ENCODE measurements around the gene CHST15.

The CHST15 gene

DNA sequence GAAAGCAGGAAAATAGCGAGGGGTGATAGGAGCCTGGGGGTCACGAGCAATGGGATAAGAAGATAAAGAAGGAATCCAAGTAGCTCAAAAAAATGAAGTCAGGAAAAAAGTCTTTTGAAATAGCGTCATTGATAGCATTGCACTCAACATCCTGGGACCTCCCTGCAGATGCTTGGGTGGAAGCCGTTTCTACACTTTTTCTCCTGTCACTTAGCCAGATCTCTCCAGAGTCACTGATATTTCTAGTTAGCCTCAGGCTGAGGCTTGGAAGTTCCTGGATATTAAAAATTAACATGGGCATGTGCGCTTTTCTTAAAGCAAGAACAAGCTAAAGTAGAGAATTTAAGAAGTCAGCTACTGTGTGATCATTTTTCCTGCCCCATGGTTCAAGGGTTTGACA lies 39.5 kb upstream of the CHST15 start:
- TF ChIP-seq, protein P1, sequence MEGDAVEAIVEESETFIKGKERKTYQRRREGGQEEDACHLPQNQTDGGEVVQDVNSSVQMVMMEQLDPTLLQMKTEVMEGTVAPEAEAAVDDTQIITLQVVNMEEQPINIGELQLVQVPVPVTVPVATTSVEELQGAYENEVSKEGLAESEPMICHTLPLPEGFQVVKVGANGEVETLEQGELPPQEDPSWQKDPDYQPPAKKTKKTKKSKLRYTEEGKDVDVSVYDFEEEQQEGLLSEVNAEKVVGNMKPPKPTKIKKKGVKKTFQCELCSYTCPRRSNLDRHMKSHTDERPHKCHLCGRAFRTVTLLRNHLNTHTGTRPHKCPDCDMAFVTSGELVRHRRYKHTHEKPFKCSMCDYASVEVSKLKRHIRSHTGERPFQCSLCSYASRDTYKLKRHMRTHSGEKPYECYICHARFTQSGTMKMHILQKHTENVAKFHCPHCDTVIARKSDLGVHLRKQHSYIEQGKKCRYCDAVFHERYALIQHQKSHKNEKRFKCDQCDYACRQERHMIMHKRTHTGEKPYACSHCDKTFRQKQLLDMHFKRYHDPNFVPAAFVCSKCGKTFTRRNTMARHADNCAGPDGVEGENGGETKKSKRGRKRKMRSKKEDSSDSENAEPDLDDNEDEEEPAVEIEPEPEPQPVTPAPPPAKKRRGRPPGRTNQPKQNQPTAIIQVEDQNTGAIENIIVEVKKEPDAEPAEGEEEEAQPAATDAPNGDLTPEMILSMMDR (IDR thresholded peaks at IDR 0.05; ENCODE audit: borderline replicate concordance, insufficient read depth, low read depth, low read length), result no peak
- H3K4me3 ChIP-seq (ENCODE audit: low read depth, low read length), result no peak overlapping the region

DNA sequence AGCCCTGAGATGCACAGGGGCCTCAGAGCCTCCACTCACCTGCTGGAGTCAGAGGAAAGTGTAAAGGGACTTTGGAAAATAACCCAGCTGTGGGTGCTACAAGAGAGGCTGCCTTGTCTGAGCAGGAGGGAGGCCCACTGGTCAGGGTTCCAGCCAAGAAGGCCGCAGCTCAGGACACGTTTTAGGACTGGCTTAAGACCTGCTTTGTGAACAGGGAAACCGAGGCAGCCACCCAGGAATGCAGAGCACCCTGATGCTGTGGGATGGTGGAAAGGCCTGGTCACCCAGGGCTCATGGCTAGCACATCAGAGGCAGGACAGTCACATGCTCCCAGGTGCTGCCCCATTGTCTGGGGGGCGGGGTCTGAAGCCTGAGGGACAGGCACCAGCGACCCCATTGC lies 38.9 kb upstream of the CHST15 start:
- TF ChIP-seq, protein P1 (IDR thresholded peaks at IDR 0.05; ENCODE audit: borderline replicate concordance, insufficient read depth, low read depth, low read length), result no peak
- no peak overlapping the region for H3K4me3 ChIP-seq (ENCODE audit: low read depth, low read length)

DNA sequence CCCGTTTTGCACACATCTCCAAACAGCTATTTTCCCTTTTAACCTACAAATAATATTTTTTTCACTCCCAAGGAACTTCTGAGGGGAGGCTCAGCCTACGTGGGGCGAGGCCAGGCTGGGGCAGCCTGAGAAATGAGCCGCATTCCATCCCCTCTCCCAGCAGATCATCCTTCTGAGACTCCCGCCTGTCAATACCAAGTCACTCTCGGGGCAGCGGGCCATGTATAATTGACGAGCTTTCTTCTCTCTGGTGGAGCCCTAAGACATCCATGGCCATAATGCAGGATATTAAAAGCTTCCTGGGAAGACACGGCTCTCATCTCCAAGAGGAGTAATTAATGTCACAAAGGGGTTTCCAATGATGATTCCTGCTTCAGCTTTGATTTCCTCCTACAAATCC lies 37.8 kb upstream of the CHST15 start:
- TF ChIP-seq, protein P1 (IDR thresholded peaks at IDR 0.05; ENCODE audit: borderline replicate concordance, insufficient read depth, low read depth, low read length), result no peak
- no peak overlapping the region for H3K4me3 ChIP-seq (ENCODE audit: low read depth, low read length)

DNA sequence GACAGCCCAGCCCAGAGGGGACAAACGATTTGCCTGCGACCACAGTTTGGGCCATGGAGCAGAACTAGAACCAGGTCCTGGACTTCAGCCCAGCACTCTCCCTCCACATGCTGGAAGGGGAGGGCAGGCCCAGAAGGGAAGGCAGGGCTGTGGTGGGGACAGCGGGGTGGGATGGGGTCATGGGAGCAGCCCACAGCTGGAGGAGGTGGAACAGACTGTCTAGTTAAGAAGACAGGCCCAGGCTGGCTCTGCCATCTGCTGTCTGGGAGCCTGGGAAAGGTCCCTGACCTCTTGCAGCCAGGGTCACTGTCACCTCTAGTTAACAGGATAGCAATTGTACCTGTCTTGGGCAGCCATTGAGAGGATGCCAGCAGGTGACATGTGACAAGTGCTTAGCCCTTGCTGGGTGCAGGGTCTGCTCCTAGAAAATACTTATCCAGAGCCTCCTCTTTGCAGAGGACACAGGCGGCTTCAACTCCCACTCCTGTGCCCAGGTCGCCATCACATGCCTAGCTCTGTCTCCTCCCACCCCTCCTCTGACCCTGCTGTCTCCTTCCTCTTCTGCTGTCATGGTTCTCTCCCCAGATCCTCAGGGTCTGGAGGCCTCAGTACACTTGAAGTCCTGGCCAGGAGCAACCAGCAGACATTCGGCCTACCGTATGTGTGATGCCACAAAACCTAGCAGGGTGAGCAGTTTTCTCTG lies 37.0 kb upstream of the CHST15 start:
- H3K4me3 ChIP-seq (ENCODE audit: low read depth, low read length), result no peak overlapping the region
- TF ChIP-seq, protein P1 (IDR thresholded peaks at IDR 0.05; ENCODE audit: borderline replicate concordance, insufficient read depth, low read depth, low read length), result no peak

DNA sequence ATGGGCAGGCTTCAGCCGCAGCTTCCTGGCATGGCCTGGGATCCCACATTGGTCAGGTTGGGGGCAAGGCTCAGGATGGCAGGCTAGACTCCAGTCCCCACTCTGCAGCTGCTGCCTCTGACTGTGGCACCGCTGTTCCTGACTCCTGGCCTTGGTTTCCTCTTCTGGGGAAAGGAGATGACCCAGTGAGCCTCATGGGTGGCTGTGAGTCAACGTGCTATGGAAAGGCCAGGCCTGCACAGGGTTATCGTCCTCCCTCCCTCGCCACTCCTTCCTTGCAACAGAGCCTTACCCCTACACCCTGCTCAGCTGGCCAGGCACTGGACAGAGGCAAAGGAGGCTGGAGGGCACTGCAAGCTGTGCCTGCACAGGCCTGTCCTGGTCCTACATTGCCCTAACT lies 36.1 kb upstream of the CHST15 start:
- H3K4me3 ChIP-seq (ENCODE audit: low read depth, low read length), result no peak overlapping the region
- TF ChIP-seq, protein P1 (IDR thresholded peaks at IDR 0.05; ENCODE audit: borderline replicate concordance, insufficient read depth, low read depth, low read length), result no peak

DNA sequence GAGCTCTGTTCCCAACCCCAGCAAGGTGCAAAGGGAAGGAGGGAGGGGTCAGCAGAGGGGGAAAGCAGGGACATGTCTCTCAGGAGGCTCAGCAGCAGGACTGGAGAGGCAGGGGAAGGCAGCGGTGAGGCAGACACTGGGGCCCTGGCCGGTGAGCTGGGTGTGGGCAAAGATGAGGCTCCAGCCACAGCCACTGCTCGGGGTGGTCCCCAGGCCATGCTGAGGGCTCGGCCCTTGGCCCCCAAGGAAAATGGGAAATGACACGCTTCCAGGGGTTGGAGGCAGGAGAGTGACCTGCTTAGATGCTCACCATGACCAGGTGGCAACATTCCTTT lies 35.4 kb upstream of the CHST15 start:
- H3K4me3 ChIP-seq (ENCODE audit: low read depth, low read length), result no peak overlapping the region
- TF ChIP-seq, protein P1 (IDR thresholded peaks at IDR 0.05; ENCODE audit: borderline replicate concordance, insufficient read depth, low read depth, low read length), result no peak

DNA sequence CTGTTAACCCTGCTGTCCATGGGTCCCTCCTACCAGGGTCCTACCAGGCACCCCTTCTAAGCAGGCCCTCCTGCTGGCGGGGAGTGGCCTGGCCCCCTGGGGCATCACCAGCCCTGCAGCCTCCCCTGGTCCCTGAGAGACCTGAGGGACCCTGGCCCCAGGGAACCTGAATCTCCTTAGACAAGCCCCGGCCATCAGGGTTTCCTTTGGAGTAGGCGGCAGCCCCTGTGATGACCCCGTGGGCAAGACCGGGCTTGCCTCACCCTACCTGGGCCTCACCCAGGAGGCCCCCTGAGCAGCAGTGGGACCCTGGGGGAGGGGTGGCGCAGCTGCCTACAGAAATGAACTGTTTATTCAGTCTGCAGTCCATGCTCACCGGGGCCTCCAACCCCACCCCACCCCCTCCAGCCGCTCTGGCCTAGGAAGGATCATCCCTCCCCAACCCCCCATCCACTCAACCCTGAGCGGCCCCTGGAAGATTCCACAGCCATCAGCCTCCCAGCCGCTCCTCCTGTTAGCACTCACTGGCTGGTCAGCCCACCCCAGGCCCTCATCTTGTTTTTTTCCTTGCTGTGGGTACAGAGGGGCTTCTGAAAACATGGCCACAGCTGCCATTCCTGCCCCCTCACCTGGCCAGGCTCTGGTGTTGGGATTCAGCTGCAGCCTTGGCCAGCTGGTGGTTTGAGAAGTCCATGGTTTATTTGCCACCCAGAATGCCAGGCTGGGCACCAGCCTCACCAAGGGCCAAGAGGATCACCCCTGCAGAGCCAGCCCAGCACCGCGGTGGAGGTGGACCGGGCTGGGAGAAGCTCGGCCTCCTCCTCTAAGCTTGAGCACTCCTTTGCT lies 34.8 kb upstream of the CHST15 start:
- H3K4me3 ChIP-seq (ENCODE audit: low read depth, low read length), result no peak overlapping the region
- TF ChIP-seq, protein P1 (IDR thresholded peaks at IDR 0.05; ENCODE audit: borderline replicate concordance, insufficient read depth, low read depth, low read length), result no peak

Data from GM12875 (cell line).